BLaER1 (cell line): Measurements from ENCODE around the gene CFAP65.
A peak's percentile ranks its signal among the peaks of the same experiment; 100 is the strongest.

Source experiments
- H3K27ac ChIP-seq: shearing (Covaris generic); formaldehyde crosslinking; 2 replicates; pipeline ENCODE4 v1.8.1; 2022
- H3K27me3 ChIP-seq: shearing (Covaris generic); formaldehyde crosslinking; 2 replicates; pipeline ENCODE4 v1.8.1; 2022
- H3K36me3 ChIP-seq: shearing (Covaris generic); formaldehyde crosslinking; 2 replicates; pipeline ENCODE4 v1.8.1; 2022
- H3K4me1 ChIP-seq: shearing (Covaris generic); formaldehyde crosslinking; 2 replicates; pipeline ENCODE4 v1.8.1; 2022
- H3K4me2 ChIP-seq: shearing (Covaris generic); formaldehyde crosslinking; 2 replicates; pipeline ENCODE4 v1.8.1; 2022
- H3K4me3 ChIP-seq: shearing (Covaris generic); formaldehyde crosslinking; 2 replicates; pipeline ENCODE4 v1.8.1; 2022
- H3K9ac ChIP-seq: shearing (Covaris generic); formaldehyde crosslinking; 2 replicates; pipeline ENCODE4 v1.8.1; 2022
- H3K9me3 ChIP-seq: shearing (Covaris generic); formaldehyde crosslinking; 2 replicates; pipeline ENCODE4 v1.8.1; 2022
- H4K20me1 ChIP-seq: shearing (Covaris generic); formaldehyde crosslinking; 2 replicates; pipeline ENCODE4 v1.8.1; 2022
- Cebpa-rat ChIP-seq: shearing (Covaris generic); IDR thresholded peaks from 2 replicates; pipeline ENCODE4 v1.8.1; 2022

Gene CFAP65

DNA sequence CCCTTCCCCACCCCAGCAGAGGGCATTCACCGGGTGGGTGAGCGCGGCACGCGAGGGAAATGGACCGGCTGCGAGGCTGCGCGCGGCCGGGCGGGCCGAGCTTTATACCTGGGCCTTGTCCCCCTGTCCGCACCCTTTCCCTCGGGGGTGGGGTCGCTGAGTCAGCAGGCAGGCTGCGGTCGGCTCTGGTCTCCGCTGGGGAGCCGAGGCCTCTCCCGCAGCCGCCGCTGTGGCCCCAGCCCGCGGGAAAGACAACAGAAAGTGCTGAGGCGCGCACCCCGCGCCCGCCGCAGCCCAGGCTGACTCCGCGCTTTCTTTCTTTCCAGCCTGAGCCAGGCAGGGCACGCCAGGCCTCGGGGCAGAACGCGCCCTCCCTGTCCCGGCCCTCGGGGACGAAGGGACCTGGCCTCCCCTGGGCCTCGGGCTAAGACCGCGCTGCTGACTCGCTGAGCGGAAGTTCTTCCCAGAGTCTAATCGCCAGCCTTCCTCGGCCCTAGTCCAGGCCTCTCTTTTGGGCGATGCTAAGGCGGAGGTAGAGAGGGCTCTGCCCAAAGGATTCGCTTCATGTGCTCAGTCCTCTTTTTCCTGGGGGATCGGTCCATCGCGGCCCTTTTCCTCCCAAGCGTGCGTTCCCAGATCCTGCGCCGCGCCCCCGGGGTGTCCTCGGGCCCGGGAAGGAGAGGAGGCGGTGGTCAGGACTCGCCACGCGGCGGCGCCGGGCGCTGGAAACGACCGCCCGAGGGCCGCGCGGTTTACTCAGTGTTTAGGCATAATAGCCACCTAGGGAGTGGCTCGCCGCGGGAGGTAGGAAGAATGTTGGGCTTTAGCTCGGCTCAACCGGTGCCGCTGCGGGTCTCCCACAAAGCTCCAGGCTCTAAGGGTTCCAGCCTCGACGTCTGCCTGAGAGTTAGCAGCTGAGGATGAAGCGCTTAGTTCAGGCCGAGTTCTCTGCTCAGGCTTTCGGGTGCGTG is 47.7 kb downstream of the CFAP65 start, which contains the start of gene CRYBA2:
Gene CRYBA2, minus strand, starts transcription at position 78 of the 971 bp plus-strand sequence. CDS start 246 bp downstream, outside the sequence.
- H4K20me1 ChIP-seq = peaks cover 75% of the 10 kb centered on the region
- no peak within 1 kb of the TSS for H3K9ac ChIP-seq
- no peaks in the 10 kb centered on the region for H3K36me3 ChIP-seq
- H3K4me2 ChIP-seq = no peak within 1 kb of the TSS
- TF ChIP-seq Cebpa-rat = no peak
- H3K27me3 ChIP-seq = peaks cover 100% of the 10 kb centered on the region
- no peak within 1 kb of the TSS for H3K27ac ChIP-seq
- 0 out of 2 replicates have a peak within 1 kb of the TSS, but pooled peaks have one; percentile 25 for H3K4me3 ChIP-seq
- no peaks in the 10 kb centered on the region for H3K4me1 ChIP-seq
- H3K9me3 ChIP-seq = no peaks in the 10 kb centered on the region

DNA sequence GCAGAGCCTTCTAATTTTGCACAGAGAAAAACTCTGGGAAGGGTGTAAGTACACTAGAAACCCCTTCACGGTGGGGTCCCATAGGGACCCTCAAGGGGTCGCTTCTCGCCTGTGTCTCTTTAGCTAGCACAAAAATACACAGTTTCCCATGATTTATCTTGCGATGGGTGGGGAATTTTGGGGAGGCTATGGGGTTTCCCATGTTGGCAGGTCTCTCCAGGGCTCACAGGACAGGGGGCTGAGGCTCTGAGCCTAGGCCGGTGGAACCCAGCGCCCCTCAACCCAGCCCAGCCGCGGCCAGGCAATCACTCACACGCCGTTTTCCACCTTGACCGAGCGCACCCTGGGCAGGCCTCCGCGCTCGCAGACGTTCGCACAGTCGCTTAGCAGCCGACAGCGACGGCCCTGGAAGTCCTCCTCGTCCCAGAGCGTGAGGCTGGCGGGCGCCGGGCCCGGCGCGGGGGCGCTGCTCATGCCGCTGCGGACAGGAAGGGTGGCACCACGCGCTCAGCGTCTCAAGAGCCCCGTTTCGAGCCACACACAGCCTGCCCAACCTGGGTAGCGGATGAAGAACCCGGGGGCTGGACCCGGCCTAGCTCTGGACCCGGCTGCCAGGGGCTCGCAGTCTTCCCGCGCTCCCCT is 48.5 kb downstream of the CFAP65 start:
- Histone ChIP-seq H3K9ac (no peak overlapping the region), H4K20me1 (peaks cover 83% of the 10 kb centered on the region), H3K4me1 (no peaks in the 10 kb centered on the region), H3K36me3 (no peaks in the 10 kb centered on the region), H3K4me2 (no peak overlapping the region), H3K27me3 (peaks cover 100% of the 10 kb centered on the region), H3K9me3 (no peaks in the 10 kb centered on the region), H3K27ac (no peak overlapping the region), H3K4me3 (no peak overlapping the region)
- TF ChIP-seq Cebpa-rat = no peak

DNA sequence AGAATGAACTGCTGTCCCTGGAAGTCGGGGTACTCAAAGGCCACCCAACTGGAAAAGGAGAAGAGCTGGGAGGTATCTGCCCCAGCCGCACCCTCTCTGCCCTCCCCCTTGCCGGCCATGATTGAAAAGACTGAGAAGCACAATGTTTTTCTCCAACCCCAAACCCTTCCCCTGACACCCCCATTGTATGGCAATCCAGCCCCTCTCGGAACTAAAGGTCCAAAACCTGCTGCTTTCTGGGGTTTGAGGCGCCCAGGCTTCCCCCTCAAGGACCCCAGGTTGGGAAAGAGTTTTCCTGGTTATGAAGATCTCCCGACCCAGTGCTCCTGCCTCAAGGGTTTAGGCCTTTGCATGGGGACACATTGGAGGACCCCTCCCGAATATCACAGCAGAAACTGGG is 49.1 kb downstream of the CFAP65 start:
- Histone ChIP-seq H3K27me3 (peaks cover 100% of the 10 kb centered on the region), H3K9me3 (no peaks in the 10 kb centered on the region), H3K4me1 (no peaks in the 10 kb centered on the region), H4K20me1 (peaks cover 90% of the 10 kb centered on the region), H3K9ac (no peak overlapping the region), H3K4me2 (no peak overlapping the region), H3K36me3 (no peaks in the 10 kb centered on the region), H3K27ac (no peak overlapping the region), H3K4me3 (no peak overlapping the region)
- TF ChIP-seq Cebpa-rat = no peak

DNA sequence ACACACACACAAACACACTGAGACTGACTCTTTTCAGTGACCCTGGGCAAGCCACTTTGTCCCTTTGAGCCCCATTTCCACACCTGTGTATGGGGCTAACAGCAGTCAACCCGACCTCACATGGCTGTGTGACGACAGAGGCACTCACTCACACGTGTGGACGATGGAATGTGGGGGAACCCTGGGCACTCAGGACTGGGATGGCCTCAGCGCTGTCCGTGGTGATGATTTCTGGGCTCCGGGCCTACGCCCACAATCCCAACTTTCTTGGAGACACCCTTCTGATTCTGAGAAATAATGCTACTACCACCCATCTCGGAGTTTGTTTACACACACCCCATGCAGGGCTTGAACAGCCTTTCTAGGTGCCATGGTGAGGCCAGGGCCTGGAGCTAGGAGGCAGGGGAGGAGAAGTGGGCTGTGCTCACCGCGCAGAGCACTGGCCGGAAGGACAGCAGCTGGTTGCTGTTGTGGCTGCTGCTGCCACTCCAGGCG is 49.6 kb downstream of the CFAP65 start:
- Histone ChIP-seq H3K27ac (no peak overlapping the region), H4K20me1 (peaks cover 95% of the 10 kb centered on the region), H3K27me3 (peaks cover 100% of the 10 kb centered on the region), H3K4me2 (no peak overlapping the region), H3K36me3 (no peaks in the 10 kb centered on the region), H3K4me3 (no peak overlapping the region), H3K4me1 (no peaks in the 10 kb centered on the region), H3K9ac (no peak overlapping the region), H3K9me3 (no peaks in the 10 kb centered on the region)
- no peak for TF ChIP-seq Cebpa-rat

DNA sequence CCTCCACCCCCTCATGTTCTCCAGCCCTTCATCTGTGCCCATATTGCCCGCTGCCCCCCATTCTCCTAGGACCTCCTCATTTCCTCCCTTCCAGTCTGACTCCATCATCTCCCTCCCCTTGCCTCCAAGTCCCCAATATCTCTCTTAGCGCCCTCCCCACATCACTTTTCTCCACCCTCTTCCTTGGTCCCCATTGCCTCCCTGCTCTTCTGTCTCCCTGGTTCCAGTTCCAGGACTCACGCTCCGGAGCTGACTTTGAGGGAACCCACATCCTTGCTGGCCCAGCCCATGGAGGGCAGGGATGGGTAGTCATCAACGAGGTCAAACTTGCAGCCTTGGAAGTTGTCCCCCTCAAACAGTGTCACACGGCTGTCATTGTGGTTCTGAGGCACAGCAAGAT is 50.7 kb downstream of the CFAP65 start:
- Histone ChIP-seq H3K4me1 (no peaks in the 10 kb centered on the region), H3K9ac (no peak overlapping the region), H3K27me3 (peaks cover 100% of the 10 kb centered on the region), H3K36me3 (no peaks in the 10 kb centered on the region), H4K20me1 (peaks cover 96% of the 10 kb centered on the region), H3K27ac (no peak overlapping the region), H3K4me2 (no peak overlapping the region), H3K9me3 (no peaks in the 10 kb centered on the region), H3K4me3 (no peak overlapping the region)
- no peak for TF ChIP-seq Cebpa-rat

DNA sequence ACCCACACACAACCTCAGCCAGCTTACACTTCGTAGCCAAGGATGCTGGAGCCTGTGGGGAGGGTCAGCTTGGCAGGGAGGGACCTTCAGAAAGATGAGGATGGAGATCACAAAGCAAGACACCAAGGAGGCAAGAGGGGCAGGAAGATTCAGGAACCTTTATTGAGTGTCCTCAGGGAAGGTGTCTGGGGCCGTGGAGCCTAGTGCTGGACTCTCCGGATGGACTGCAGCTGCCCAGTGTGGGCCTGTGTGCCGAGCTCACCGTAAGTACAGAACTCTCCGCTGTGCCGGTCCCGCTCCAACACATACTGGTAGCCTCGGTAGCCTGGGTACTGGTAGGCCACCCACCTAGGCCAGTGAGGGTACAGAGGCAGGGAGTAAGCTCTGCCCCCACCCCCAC is 51.3 kb downstream of the CFAP65 start:
- H4K20me1 ChIP-seq = peaks cover 92% of the 10 kb centered on the region
- H3K9me3 ChIP-seq = no peaks in the 10 kb centered on the region
- no peak for TF ChIP-seq Cebpa-rat
- H3K9ac ChIP-seq = no peak overlapping the region
- peaks cover 100% of the 10 kb centered on the region for H3K27me3 ChIP-seq
- H3K4me2 ChIP-seq = no peak overlapping the region
- H3K4me1 ChIP-seq = no peaks in the 10 kb centered on the region
- no peak overlapping the region for H3K4me3 ChIP-seq
- H3K27ac ChIP-seq = no peak overlapping the region
- no peaks in the 10 kb centered on the region for H3K36me3 ChIP-seq

DNA sequence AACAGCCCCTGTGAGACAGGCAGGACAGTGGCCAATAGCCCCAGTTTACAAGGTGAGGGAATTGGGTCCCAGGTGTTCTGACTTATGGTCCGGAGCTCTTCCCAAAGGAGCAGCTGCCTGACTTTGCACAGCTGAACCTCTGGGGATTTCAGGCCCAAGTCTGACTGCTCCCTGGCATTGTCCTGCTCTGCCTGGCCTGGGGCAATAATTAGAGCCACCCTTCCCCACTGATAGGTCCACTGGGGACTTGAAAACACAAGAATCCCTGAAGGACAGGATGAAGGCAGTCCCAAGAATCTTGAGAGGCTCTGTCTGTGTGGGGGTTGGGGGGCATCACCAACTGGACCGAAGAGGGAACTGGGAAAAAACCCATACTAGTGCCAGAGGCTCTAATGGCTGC is 52.7 kb downstream of the CFAP65 start:
- Histone ChIP-seq H3K4me2 (no peak overlapping the region), H3K9ac (no peak overlapping the region), H3K4me1 (peaks cover 9% of the 10 kb centered on the region), H3K9me3 (no peaks in the 10 kb centered on the region), H4K20me1 (peaks cover 94% of the 10 kb centered on the region), H3K4me3 (no peak overlapping the region), H3K36me3 (no peaks in the 10 kb centered on the region), H3K27me3 (peaks cover 100% of the 10 kb centered on the region), H3K27ac (no peak overlapping the region)
- no peak for TF ChIP-seq Cebpa-rat

DNA sequence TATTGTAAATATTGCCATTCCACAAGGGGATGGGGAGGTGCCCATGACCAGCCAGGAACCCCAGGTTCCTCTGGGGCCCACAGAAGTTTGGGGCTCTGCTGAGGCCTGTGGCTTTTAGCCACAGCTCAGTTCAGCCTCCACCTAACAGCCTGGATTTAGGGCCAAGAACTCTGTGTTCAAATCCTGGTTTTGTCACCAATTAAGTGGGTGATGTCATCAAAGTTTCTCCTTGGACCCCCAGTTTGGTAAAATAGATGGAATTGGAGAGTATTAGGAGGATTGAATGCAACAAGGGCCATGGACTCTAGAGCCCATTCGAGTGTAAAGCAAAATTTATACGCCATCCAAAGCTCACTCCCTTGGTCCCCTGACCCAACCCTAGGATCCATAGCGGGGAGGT is 53.2 kb downstream of the CFAP65 start:
- Histone ChIP-seq H3K9ac (no peak overlapping the region), H3K36me3 (no peaks in the 10 kb centered on the region), H3K27me3 (peaks cover 100% of the 10 kb centered on the region), H3K4me3 (no peak overlapping the region), H3K9me3 (no peaks in the 10 kb centered on the region), H3K4me2 (no peak overlapping the region), H3K27ac (no peak overlapping the region), H3K4me1 (peaks cover 9% of the 10 kb centered on the region), H4K20me1 (peaks cover 94% of the 10 kb centered on the region)
- TF ChIP-seq Cebpa-rat = no peak

DNA sequence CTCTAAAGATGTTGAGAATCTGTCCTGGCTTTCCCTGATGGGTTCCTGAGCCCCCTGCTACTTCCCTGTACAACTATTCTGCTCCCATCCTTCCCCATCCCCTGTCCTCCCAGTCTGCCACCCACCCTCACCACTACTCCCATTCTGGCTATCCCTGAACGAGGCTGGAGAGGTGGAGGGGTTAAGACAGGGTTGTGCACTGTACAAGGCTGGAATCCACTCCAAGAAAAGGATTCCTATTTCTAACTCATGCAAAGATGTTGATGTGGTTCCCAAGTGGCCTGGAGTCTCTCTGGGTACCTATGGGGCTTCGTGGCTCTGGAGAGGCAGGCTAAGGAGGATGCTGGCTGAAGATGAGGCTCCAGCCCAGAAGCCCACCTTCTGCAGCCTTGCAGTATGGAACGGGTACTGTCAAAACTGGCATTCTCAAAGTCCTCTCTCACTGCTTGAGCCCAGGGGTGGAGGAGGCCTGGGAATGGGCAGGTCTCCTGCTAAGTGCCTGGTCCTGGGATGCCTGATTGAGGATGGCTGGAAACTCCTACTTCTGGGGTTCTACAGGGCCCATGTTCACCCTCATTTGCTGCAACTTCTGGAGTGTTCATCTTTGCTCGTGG is 55.1 kb downstream of the CFAP65 start:
- H3K27me3 ChIP-seq = peaks cover 100% of the 10 kb centered on the region
- peaks cover 94% of the 10 kb centered on the region for H4K20me1 ChIP-seq

More for the DNA sequence above, 55.1 kb downstream of the CFAP65 start:
- no peak overlapping the region for H3K4me3 ChIP-seq
- H3K9ac ChIP-seq = no peak overlapping the region
- peaks cover 9% of the 10 kb centered on the region; the same call in 1 of the 2 replicates for H3K9me3 ChIP-seq
- H3K36me3 ChIP-seq = no peaks in the 10 kb centered on the region
- H3K27ac ChIP-seq = no peak overlapping the region
- no peak for TF ChIP-seq Cebpa-rat
- H3K4me1 ChIP-seq = peaks cover 9% of the 10 kb centered on the region
- no peak overlapping the region for H3K4me2 ChIP-seq
